OCI-LY1 (cell line): ENCODE data around the gene WDHD1.

Experiments
- H2AFZ ChIP-seq: fragments of 200-600 bp; sonication (generic), shearing (Covaris generic); 2 replicates; pipeline ENCODE4 v1.6.0; 2014; ENCODE audit warnings: antibody characterized with exemption, mild to moderate bottlenecking, low read length
- H3F3A ChIP-seq: fragments of 200-600 bp; sonication (generic), shearing (Covaris generic); 2 replicates; pipeline ENCODE4 v1.6.0; 2014; ENCODE audit warnings: mild to moderate bottlenecking, antibody characterized with exemption, low read length, moderate library complexity; ENCODE audit not compliant: insufficient read depth
- H3K27ac ChIP-seq: fragments of 200-600 bp; sonication (generic); 2 replicates; pipeline ENCODE4 v1.5.1; 2014; ENCODE audit warnings: low read length, mixed run types, mild to moderate bottlenecking, low read depth; ENCODE audit not compliant: poor library complexity, severe bottlenecking
- H3K27me3 ChIP-seq: fragments of 200-600 bp; sonication (generic); 2 replicates; pipeline ENCODE4 v1.6.0; 2014; ENCODE audit warnings: antibody characterized with exemption, mild to moderate bottlenecking, low read length, moderate library complexity; ENCODE audit not compliant: insufficient read depth
- H3K36me3 ChIP-seq: fragments of 200-600 bp; sonication (generic); 2 replicates; pipeline ENCODE4 v1.6.1; 2014; ENCODE audit warnings: mild to moderate bottlenecking, antibody characterized with exemption, low read length, moderate library complexity, mixed read lengths; ENCODE audit not compliant: insufficient read depth
- H3K4me1 ChIP-seq: fragments of 200-600 bp; sonication (generic); 2 replicates; pipeline ENCODE4 v1.5.1; 2014; ENCODE audit warnings: mild to moderate bottlenecking, low read length, moderate library complexity; ENCODE audit not compliant: insufficient read depth, severe bottlenecking
- H3K4me2 ChIP-seq: fragments of 200-600 bp; sonication (generic), shearing (Covaris generic); 2 replicates; pipeline ENCODE4 v1.6.1; 2014; ENCODE audit warnings: low read length
- H3K4me3 ChIP-seq: fragments of 200-600 bp; sonication (generic); 2 replicates; pipeline ENCODE4 v1.5.1; 2014; ENCODE audit warnings: low read length, low read depth, mild to moderate bottlenecking, mixed read lengths; ENCODE audit not compliant: poor library complexity, severe bottlenecking
- H3K79me2 ChIP-seq: fragments of 200-600 bp; shearing (Covaris generic); 2 replicates; pipeline ENCODE4 v1.6.1; 2016; ENCODE audit warnings: mixed run types, low read length, mixed read lengths; ENCODE audit not compliant: insufficient read depth
- H3K9ac ChIP-seq: fragments of 200-600 bp; sonication (generic), shearing (Covaris generic); 2 replicates; pipeline ENCODE4 v1.6.1; 2014; ENCODE audit warnings: mild to moderate bottlenecking, low read length, mixed read lengths
- H3K9me2 ChIP-seq: fragments of 200-600 bp; sonication (generic), shearing (Covaris generic); 2 replicates; pipeline ENCODE4 v1.6.1; 2014; ENCODE audit warnings: low read depth, mild to moderate bottlenecking, low read length, mixed read lengths
- H3K9me3 ChIP-seq: fragments of 200-600 bp; shearing (Covaris generic); 2 replicates; pipeline ENCODE4 v1.6.1; 2014; ENCODE audit warnings: low read length, mixed read lengths
- H4K20me1 ChIP-seq: fragments of 200-600 bp; sonication (generic), shearing (Covaris generic); 2 replicates; pipeline ENCODE4 v1.6.0; 2016; ENCODE audit warnings: mild to moderate bottlenecking, low read length; ENCODE audit not compliant: insufficient read depth
- EZH2 ChIP-seq: fragments of 200-600 bp; sonication (generic), shearing (Covaris generic); IDR thresholded peaks from 2 replicates; pipeline ENCODE4 v1.8.0; 2017; ENCODE audit warnings: borderline replicate concordance, mixed run types, mild to moderate bottlenecking, antibody characterized with exemption, low read length, moderate library complexity, mixed read lengths
- TF ChIP-seq, protein P1 (sequence below): fragments of 200-600 bp; sonication (generic), shearing (Covaris generic); IDR thresholded peaks from 2 replicates; pipeline ENCODE4 v1.5.1; 2017; ENCODE audit warnings: mild to moderate bottlenecking, antibody characterized with exemption, low read length, moderate library complexity, mixed read lengths

The WDHD1 gene

DNA sequence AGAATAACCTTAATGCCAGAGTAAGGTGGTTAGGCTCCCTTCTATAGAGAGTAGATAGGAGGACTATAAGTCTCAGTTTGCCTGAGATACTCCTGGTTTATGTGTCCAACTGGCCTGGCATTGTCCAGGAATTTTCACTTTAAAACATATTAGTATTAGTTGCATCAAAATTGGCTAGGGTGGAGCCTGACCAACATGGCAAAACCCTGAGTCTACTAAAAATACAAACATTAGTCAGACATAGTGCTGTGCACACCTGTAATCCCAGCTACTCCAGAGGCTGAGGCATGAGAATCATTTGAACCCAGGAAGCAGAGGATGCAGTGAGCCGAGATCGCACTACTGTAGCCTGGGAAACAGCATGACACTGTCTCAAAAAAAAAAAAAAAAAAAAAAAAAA, 11.9 kb downstream of the WDHD1 start:
- TF ChIP-seq, protein P1, sequence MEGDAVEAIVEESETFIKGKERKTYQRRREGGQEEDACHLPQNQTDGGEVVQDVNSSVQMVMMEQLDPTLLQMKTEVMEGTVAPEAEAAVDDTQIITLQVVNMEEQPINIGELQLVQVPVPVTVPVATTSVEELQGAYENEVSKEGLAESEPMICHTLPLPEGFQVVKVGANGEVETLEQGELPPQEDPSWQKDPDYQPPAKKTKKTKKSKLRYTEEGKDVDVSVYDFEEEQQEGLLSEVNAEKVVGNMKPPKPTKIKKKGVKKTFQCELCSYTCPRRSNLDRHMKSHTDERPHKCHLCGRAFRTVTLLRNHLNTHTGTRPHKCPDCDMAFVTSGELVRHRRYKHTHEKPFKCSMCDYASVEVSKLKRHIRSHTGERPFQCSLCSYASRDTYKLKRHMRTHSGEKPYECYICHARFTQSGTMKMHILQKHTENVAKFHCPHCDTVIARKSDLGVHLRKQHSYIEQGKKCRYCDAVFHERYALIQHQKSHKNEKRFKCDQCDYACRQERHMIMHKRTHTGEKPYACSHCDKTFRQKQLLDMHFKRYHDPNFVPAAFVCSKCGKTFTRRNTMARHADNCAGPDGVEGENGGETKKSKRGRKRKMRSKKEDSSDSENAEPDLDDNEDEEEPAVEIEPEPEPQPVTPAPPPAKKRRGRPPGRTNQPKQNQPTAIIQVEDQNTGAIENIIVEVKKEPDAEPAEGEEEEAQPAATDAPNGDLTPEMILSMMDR: no peak
- TF ChIP-seq EZH2: no peak
- Histone ChIP-seq H3K36me3 (peaks cover 59% of the 10 kb centered on the region), H3K27ac (no peak overlapping the region), H3F3A (no peaks in the 10 kb centered on the region), H2AFZ (no peak overlapping the region), H3K4me3 (no peak overlapping the region), H3K9me3 (no peaks in the 10 kb centered on the region), H3K9ac (no peak overlapping the region), H3K9me2 (no peaks in the 10 kb centered on the region), H3K4me1 (no peaks in the 10 kb centered on the region), H4K20me1 (no peaks in the 10 kb centered on the region), H3K79me2 (peaks cover 21% of the 10 kb centered on the region), H3K4me2 (no peak overlapping the region), H3K27me3 (no peaks in the 10 kb centered on the region)

DNA sequence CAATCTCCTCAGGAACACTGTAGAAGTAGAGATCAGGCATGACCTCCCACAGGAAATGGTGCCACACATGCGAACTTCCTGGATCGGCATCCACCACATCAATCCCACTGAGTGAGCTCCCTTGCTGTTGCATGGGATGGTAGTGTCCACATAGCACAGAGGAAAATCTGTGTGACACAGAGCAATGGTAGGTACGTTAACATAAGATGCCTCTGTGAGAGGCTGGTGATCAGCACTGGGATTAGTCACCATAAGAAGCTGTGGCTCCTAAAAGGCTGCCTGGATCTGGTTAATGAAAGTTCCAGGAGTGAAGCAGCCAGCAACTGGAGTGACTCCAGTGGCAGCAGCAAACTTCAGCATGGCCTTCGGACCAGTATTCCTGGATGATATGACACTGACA, 21.8 kb downstream of the WDHD1 start:
- H4K20me1 ChIP-seq: no peaks in the 10 kb centered on the region
- H3K9me2 ChIP-seq: no peaks in the 10 kb centered on the region
- H3K79me2 ChIP-seq: no peaks in the 10 kb centered on the region
- H3K27me3 ChIP-seq: no peaks in the 10 kb centered on the region
- H2AFZ ChIP-seq: no peak overlapping the region
- no peaks in the 10 kb centered on the region for H3K4me1 ChIP-seq
- peaks cover 76% of the 10 kb centered on the region for H3K36me3 ChIP-seq
- H3F3A ChIP-seq: no peaks in the 10 kb centered on the region
- no peak overlapping the region for H3K27ac ChIP-seq
- H3K4me3 ChIP-seq: no peak overlapping the region
- no peak overlapping the region for H3K4me2 ChIP-seq
- H3K9me3 ChIP-seq: no peaks in the 10 kb centered on the region
- H3K9ac ChIP-seq: no peak overlapping the region
- no peak for TF ChIP-seq EZH2
- TF ChIP-seq, protein P1: no peak

- Histone ChIP-seq H3K9ac (no peak overlapping the region), H3K4me2 (no peak overlapping the region), H3K4me1 (no peaks in the 10 kb centered on the region), H3K27me3 (no peaks in the 10 kb centered on the region), H4K20me1 (no peaks in the 10 kb centered on the region), H3K36me3 (peaks cover 60% of the 10 kb centered on the region), H3K9me2 (no peaks in the 10 kb centered on the region), H3K9me3 (no peaks in the 10 kb centered on the region), H3K4me3 (no peak overlapping the region), H3K79me2 (no peaks in the 10 kb centered on the region), H3K27ac (no peak overlapping the region), H3F3A (no peaks in the 10 kb centered on the region), H2AFZ (no peak overlapping the region)
- no peak for TF ChIP-seq EZH2
Measured at GRCh38 chr14:55000381-55000780, 26.5 kb downstream of the WDHD1 start.

GRCh38 chr14:54985156-54985555, 41.7 kb downstream of the WDHD1 start:
- H3F3A ChIP-seq: no peaks in the 10 kb centered on the region
- no peaks in the 10 kb centered on the region for H3K27me3 ChIP-seq
- H3K79me2 ChIP-seq: no peaks in the 10 kb centered on the region
- no peaks in the 10 kb centered on the region; the same call in 1 of the 2 replicates for H3K9me3 ChIP-seq
- no peak for TF ChIP-seq EZH2
- TF ChIP-seq, protein P1: no peak
- H3K4me3 ChIP-seq: no peak overlapping the region
- no peaks in the 10 kb centered on the region for H3K9me2 ChIP-seq
- H3K9ac ChIP-seq: no peak overlapping the region
- H3K27ac ChIP-seq: no peak overlapping the region
- no peak overlapping the region for H2AFZ ChIP-seq
- H3K4me1 ChIP-seq: no peaks in the 10 kb centered on the region
- H4K20me1 ChIP-seq: no peaks in the 10 kb centered on the region
- no peak overlapping the region for H3K4me2 ChIP-seq
- H3K36me3 ChIP-seq: peaks cover 85% of the 10 kb centered on the region
